Ishikawa (cell line): ENCODE results near the gene PCBP3.

ENCODE experiments used
- CEBPB ChIP-seq: IDR thresholded peaks from 2 replicates; pipeline ENCODE4 v1.6.1; 2012
- CREB1 ChIP-seq: IDR thresholded peaks from 2 replicates; pipeline ENCODE4 v1.6.1; 2012; ENCODE audit warnings: low read depth
- EGR1 ChIP-seq: IDR thresholded peaks from 2 replicates; pipeline ENCODE4 v1.6.1; 2012
- EP300 ChIP-seq: IDR thresholded peaks from 2 replicates; pipeline ENCODE4 v1.6.1; 2012; ENCODE audit warnings: borderline replicate concordance
- FOXM1 ChIP-seq: IDR thresholded peaks from 2 replicates; pipeline ENCODE4 v1.6.1; 2012; ENCODE audit warnings: low read depth, borderline replicate concordance
- NFIC ChIP-seq: IDR thresholded peaks from 2 replicates; pipeline ENCODE4 v1.6.1; 2012
- RAD21 ChIP-seq: IDR thresholded peaks from 2 replicates; pipeline ENCODE4 v1.6.1; 2012; ENCODE audit warnings: low read depth
- TAF1 ChIP-seq: IDR thresholded peaks from 2 replicates; pipeline ENCODE4 v1.6.1; 2012; ENCODE audit warnings: low read depth, mild to moderate bottlenecking
- TCF12 ChIP-seq: IDR thresholded peaks from 2 replicates; pipeline ENCODE4 v1.6.1; 2012; ENCODE audit warnings: low read depth
- TEAD4 ChIP-seq: IDR thresholded peaks from 2 replicates; pipeline ENCODE4 v1.6.1; 2012
- YY1 ChIP-seq: IDR thresholded peaks from 2 replicates; pipeline ENCODE4 v1.6.1; 2012; ENCODE audit warnings: low read depth
- ZBTB7A ChIP-seq: IDR thresholded peaks from 2 replicates; pipeline ENCODE4 v1.6.1; 2012; ENCODE audit warnings: low read depth
- TF ChIP-seq, protein P1 (sequence below): IDR thresholded peaks from 2 replicates; pipeline ENCODE4 v1.6.1; 2012
- TF ChIP-seq, protein P2 (sequence below): IDR thresholded peaks from 2 replicates; pipeline ENCODE4 v1.6.1; 2012
- TF ChIP-seq, protein P3 (sequence below): IDR thresholded peaks from 2 replicates; pipeline ENCODE4 v1.6.1; 2012; ENCODE audit warnings: low read depth, mild to moderate bottlenecking

The PCBP3 gene

DNA sequence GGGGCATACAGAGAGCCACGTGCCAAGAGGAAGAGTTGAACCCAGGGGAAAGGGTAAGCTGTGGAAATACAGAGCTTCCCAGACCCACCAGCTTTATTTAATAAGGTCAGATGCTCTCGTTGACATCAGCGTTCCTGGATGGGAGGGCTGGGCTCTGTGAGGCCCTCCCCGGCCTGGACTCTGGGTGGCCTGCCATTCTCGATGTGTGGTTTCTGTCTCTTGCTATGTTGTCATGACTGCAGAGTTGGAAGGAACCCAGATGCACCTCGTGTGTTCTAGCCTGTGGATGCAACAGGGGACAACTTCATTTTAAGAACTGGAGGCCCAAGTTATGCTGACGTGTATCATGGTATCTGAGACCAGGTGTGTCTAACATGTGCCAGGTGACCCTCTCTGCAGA lies 101.7 kb downstream of the PCBP3 start:
- TF ChIP-seq RAD21 (no peak), TAF1 (no peak), EGR1 (no peak), CREB1 (no peak), CEBPB (no peak), FOXM1 (no peak)

DNA sequence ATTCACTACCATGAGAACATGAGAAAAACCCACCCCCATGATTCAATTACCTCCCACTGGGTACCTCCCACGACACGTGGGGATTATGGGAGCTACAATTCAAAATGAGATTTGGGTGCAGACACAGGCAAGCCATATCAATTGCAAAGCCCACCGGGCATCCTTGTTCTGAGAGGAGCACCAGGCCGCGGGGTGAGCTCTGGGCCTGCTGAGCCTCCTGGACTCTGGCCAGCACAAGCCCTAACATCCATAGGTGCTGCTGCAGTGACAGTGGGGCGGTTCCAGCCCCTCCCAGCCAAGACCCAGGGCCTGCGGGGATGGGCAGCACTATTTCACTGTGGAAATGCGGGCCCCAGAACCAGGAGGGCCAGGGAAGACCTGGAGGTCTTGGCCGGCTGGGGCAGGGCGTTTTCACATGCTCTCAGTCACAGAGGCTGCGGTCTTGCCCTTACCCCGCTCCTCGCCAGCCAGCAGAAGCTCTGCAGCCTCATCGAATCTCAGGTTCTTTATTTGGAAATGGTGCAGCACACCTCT lies 103.8 kb downstream of the PCBP3 start:
- TF ChIP-seq CREB1 (no peak), EGR1 (no peak), YY1 (no peak), TEAD4 (no peak), ZBTB7A (no peak), RAD21 (no peak), TCF12 (no peak), NFIC (no peak)
- TF ChIP-seq, protein P1, sequence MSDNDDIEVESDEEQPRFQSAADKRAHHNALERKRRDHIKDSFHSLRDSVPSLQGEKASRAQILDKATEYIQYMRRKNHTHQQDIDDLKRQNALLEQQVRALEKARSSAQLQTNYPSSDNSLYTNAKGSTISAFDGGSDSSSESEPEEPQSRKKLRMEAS = 0 out of 2 replicates have a peak, but pooled peaks have one; percentile 12

DNA sequence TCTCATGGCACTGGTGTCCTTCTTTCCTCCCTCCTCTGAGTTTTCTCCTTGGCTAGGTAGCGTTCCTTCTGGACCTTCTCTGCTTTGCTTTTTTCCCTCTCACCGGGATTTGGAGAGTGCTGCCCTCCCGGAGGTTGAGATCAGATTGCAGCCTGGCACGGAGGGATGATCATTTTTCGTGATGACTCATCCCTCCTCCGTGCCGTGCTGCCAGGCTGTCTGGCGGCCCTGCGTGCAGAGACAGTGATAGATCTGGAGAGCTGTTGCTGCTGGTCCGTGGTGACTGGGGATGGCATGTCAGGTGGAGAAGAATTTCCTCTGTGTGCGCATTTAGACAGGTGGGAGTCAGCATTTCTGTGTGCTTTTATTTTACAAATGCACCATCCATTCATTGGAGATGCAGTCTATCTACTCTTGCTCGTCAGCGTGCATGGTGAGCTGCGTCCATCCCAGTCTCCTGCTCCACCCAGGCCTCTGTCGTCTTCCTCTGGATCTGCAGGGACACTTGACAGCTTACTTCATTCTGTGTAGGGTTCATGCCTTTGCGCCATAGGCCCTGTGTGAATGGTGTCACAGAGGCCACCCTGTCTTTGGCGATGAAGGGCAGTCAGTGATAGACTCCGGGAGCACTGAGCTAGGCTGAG lies 104.4 kb downstream of the PCBP3 start:
- TF ChIP-seq EGR1 (no peak), RAD21 (no peak), EP300 (no peak; the same call in 1 of the 2 replicates), TEAD4 (no peak)

DNA sequence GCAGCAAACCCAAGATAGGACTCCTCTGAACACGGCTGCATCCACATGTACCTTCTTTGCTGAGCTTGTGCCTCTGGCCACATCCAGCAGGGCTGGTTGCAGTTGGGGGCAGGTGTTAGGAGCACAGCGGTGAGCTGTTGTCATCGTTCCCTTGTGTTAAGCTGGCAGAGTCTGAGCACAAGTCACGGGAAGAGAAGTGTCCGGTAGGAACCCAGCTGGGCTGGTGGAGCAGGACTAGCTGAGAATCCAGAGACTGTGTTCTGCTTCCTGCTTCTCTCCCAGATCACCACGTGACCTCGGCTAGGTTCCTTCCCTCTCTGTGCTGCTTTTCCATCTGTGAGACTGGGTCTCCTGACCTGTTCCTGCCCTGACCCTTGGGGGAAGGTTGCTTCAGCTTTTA lies 105.1 kb downstream of the PCBP3 start:
- no peak for TF ChIP-seq CEBPB
- TF ChIP-seq, protein P2, sequence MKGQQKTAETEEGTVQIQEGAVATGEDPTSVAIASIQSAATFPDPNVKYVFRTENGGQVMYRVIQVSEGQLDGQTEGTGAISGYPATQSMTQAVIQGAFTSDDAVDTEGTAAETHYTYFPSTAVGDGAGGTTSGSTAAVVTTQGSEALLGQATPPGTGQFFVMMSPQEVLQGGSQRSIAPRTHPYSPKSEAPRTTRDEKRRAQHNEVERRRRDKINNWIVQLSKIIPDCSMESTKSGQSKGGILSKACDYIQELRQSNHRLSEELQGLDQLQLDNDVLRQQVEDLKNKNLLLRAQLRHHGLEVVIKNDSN = peak; percentile 77

DNA sequence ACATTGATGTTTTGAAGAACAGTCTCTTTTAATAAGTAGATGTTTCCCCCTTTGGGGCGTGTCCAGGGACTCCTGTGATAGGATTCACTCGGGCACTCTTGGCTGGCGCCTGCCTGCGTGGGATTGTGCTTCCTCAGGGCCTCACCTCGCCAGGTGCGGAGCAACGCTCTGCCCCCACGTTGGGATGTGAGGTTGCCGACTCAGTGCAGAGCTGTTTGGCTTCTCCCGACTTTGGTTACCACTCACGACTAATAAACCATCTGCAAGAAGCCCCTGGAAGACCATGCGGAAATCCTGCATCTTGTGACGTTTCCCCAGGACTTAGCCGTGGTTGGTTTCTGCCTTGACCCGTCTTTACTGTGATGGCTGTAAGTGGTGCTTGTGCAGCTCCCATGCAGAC lies 106.4 kb downstream of the PCBP3 start:
- TF ChIP-seq RAD21 (no peak), NFIC (no peak)
- TF ChIP-seq, protein P1 = no peak

DNA sequence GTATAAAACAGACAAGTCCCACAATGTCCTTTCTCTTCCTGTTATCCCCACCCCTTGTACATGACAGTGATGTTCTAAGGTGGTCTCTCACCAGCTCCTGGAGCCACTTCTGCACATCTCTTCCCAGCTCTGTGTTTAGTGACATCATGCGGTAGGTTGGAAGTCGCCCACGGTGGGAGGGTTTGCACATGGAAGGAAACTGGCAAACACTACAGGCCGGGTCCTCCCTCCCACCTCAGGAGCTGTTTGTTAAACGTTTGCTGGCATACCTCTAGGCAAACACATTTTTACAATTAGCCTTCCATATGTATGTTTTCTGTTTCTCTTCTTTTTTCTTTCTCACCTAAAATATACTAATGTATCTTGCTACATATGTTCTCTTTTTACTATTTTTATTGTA lies 107.4 kb downstream of the PCBP3 start:
- TF ChIP-seq EP300 (no peak), RAD21 (no peak), ZBTB7A (no peak), YY1 (no peak), CREB1 (no peak), NFIC (no peak), TAF1 (no peak), TCF12 (no peak), FOXM1 (no peak), CEBPB (no peak), EGR1 (no peak)
- TF ChIP-seq, protein P2 = no peak
- TF ChIP-seq, protein P3, sequence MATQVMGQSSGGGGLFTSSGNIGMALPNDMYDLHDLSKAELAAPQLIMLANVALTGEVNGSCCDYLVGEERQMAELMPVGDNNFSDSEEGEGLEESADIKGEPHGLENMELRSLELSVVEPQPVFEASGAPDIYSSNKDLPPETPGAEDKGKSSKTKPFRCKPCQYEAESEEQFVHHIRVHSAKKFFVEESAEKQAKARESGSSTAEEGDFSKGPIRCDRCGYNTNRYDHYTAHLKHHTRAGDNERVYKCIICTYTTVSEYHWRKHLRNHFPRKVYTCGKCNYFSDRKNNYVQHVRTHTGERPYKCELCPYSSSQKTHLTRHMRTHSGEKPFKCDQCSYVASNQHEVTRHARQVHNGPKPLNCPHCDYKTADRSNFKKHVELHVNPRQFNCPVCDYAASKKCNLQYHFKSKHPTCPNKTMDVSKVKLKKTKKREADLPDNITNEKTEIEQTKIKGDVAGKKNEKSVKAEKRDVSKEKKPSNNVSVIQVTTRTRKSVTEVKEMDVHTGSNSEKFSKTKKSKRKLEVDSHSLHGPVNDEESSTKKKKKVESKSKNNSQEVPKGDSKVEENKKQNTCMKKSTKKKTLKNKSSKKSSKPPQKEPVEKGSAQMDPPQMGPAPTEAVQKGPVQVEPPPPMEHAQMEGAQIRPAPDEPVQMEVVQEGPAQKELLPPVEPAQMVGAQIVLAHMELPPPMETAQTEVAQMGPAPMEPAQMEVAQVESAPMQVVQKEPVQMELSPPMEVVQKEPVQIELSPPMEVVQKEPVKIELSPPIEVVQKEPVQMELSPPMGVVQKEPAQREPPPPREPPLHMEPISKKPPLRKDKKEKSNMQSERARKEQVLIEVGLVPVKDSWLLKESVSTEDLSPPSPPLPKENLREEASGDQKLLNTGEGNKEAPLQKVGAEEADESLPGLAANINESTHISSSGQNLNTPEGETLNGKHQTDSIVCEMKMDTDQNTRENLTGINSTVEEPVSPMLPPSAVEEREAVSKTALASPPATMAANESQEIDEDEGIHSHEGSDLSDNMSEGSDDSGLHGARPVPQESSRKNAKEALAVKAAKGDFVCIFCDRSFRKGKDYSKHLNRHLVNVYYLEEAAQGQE = no peak
- TF ChIP-seq, protein P1 = no peak

DNA sequence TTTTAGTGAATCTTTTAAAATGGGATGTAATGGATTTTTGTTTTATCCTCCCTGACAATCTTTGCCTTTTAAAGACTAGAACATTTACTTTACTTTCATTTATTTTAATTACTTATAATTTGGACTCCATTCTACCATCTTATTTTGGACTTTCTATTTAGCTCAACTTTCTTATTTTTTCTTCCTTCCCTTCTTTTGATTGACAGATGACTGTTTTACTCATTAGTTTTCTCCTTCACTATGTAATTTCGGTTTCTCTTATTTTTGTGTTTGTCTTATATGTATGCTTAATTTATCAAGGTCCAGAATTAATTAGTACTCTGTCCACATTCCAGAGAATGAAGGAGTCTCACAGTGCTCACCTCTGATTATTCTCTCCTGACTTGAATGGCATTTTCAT lies 109.9 kb downstream of the PCBP3 start:
- TF ChIP-seq CREB1 = no peak
- TF ChIP-seq EP300 = no peak

DNA sequence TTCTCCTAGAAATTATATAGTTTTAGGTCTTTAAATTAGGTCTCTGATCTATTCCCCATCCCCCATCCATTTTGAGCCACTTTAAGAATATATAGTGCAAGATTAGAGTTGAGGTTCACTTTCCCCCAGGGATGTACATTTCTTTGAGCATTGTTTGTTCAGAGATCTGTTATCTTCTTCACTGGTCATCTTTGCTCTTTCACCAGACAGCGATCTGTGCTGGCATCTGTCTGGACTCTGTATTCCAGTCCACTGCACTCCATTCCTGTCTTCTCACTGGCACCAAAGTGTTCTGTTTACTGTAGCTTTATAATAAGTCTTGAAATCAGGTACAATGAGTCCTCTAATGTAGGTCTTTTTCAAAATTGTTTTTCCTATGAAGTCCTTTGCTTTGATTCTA lies 112.5 kb downstream of the PCBP3 start:
- TF ChIP-seq EGR1 (no peak), YY1 (no peak), NFIC (no peak), FOXM1 (no peak), ZBTB7A (no peak)

DNA sequence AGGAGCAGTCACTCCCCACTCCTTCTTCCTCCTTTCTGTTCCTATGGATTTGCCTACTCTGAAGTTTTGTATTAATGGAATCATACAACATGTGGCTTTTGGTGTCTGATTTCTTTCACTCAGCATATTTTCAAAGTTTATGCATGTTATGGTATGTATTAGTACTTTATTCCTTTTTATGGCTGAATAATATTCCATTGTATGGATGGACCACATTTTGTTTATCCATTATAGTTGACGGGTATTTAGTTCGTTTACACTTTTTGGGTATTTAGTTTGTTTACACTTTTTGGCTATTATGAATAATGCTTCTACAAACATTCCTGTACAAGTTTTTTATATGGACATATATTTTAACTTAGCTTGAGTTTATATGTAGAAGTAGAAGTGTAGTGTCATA lies 113.1 kb downstream of the PCBP3 start:
- TF ChIP-seq RAD21 = no peak
- TF ChIP-seq, protein P2 = no peak
- no peak for TF ChIP-seq CREB1
